ENCODE data around the gene STAT5A. TPM values are rescaled to one million over a fixed set of nuclear protein-coding genes. Genes with fewer than 3 reads are reported as not detected.

The STAT5A gene
- polyA plus RNA-seq, 1 experiment: 5.3 TPM

GRCh38 chr17:42266462-42266861 lies 21.8 kb upstream of the STAT5A start:
- Histone ChIP-seq H3K27me3 (ENCODE audit: control insufficient read depth, insufficient read depth, low read length) (no peaks in the 10 kb centered on the region), H3K4me3 (ENCODE audit: low read depth, low read length) (no peak overlapping the region), H3K9me3 (ENCODE audit: control insufficient read depth, insufficient read depth, low read length) (no peaks in the 10 kb centered on the region), H3K27ac (ENCODE audit: low read depth, low read length) (peak overlapping the region; percentile 88)
- no peak for TF ChIP-seq CTCF (IDR thresholded peaks at IDR 0.05; ENCODE audit: low read depth, low read length)
- CTCF ChIA-PET: no interaction called here
- no peak for DNase-seq (ENCODE audit: low read depth, low spot score)
- POLR2A ChIA-PET: interaction anchor here (1.2 kb wide), 1 partner anchor 9 kb away, joined by 5 read pairs; no protein-coding TSS in a partner anchor

DNA sequence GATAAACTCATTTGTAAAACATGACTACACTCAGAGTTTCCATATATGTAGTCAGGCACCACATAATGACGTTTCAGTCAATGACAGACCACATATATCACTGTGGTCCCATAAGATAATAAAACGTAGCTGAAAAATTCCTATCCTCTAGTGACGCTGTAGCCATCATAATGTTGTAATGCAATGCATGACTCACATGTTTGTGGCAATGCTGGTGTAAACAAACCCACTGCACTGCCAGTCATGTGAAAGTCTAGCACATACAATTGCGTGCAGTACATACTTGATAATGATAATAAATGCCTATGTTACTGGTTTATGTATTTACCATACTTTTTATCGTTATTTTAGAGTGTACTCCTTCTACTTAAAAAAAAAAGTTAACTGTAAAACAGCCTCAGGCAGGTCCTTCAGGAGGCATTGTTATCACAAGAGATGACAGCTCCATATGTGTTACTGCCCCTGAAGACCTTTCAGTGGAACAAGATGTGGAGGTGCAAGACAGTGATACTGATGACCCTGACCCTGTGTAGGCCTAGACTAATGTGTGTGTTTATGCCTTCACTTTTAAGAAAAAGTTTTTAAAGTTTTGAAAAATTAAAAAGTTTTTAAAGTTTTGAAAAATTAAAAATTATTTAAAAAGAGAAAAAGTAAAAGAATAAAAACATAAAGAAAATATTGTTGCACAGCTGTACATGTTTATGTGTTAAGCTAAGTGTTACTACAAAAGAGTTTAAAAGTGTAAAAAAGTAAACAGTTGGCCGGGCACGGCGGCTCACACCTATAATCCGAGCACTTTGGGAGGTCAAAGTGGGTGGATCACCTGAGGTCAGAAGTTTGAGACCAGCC lies 21.2 kb upstream of the STAT5A start:
- H3K9me3 ChIP-seq (ENCODE audit: control insufficient read depth, insufficient read depth, low read length): no peaks in the 10 kb centered on the region
- no peak overlapping the region for H3K4me3 ChIP-seq (ENCODE audit: low read depth, low read length)
- no peaks in the 10 kb centered on the region for H3K27me3 ChIP-seq (ENCODE audit: control insufficient read depth, insufficient read depth, low read length)
- DNase-seq (ENCODE audit: low read depth, low spot score): peak; percentile 88
- H3K27ac ChIP-seq (ENCODE audit: low read depth, low read length): peak overlapping the region; percentile 88
- CTCF ChIA-PET: interaction anchor here (0.7 kb wide), 1 partner anchor 35 kb away, joined by 3 read pairs; no protein-coding TSS in a partner anchor
- TF ChIP-seq CTCF (IDR thresholded peaks at IDR 0.05; ENCODE audit: low read depth, low read length): no peak
- POLR2A ChIA-PET: interaction anchor here (1.2 kb wide), 1 partner anchor 8 kb away, joined by 5 read pairs; no protein-coding TSS in a partner anchor

DNA sequence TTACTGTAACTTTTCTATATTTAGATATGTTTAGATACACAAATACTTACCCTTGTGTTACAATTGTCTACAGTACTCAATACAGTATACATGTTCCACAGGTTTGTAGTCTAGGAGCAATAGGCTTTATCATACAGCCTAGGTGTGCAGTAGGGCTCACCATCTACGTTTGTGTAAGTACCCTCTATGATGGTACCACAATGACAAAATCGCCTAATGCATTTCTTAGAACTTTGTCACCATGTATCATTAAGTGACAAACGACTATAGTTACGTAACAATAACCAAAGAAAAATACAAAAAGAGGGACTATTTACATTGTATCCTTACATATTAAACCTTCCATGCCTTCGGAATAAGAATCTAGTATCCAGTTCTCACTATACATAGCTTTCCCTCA lies 20.1 kb upstream of the STAT5A start:
- ChIA-PET POLR2A (no interaction called here), CTCF (interaction anchor here (1.5 kb wide), 1 partner anchor 46 kb away, joined by 5 read pairs; no protein-coding TSS in a partner anchor)
- TF ChIP-seq CTCF (IDR thresholded peaks at IDR 0.05; ENCODE audit: low read depth, low read length): no peak
- H3K27me3 ChIP-seq (ENCODE audit: control insufficient read depth, insufficient read depth, low read length): no peaks in the 10 kb centered on the region
- no peaks in the 10 kb centered on the region for H3K9me3 ChIP-seq (ENCODE audit: control insufficient read depth, insufficient read depth, low read length)
- no peak overlapping the region for H3K4me3 ChIP-seq (ENCODE audit: low read depth, low read length)
- no peak for DNase-seq (ENCODE audit: low read depth, low spot score)
- no peak overlapping the region for H3K27ac ChIP-seq (ENCODE audit: low read depth, low read length)

GRCh38 chr17:42270170-42270535 lies 18.1 kb upstream of the STAT5A start:
- CTCF ChIA-PET: interaction anchor here (0.7 to 1.2 kb wide), 2 partner anchors 48 to 247 kb away, joined by 4 to 5 read pairs; no protein-coding TSS in a partner anchor

More at GRCh38 chr17:42270170-42270535, 18.1 kb upstream of the STAT5A start:
- no peak for DNase-seq (ENCODE audit: low read depth, low spot score)
- Histone ChIP-seq H3K27ac (ENCODE audit: low read depth, low read length) (no peak overlapping the region), H3K27me3 (ENCODE audit: control insufficient read depth, insufficient read depth, low read length) (no peaks in the 10 kb centered on the region), H3K9me3 (ENCODE audit: control insufficient read depth, insufficient read depth, low read length) (no peaks in the 10 kb centered on the region), H3K4me3 (ENCODE audit: low read depth, low read length) (no peak overlapping the region)
- POLR2A ChIA-PET: interaction anchor here (0.6 kb wide), 1 partner anchor 293 kb away, joined by 3 read pairs; no protein-coding TSS in a partner anchor
- TF ChIP-seq CTCF (IDR thresholded peaks at IDR 0.05; ENCODE audit: low read depth, low read length): no peak
